Sigmoid colon (tissue), 7 donors: ENCODE results near the gene CLSTN2. TPM values are rescaled to one million over a fixed set of nuclear protein-coding genes. Genes with fewer than 3 reads are reported as not detected.

Source experiments
- DNase-seq: peaks from one replicate; pipeline ENCODE4 v3.0.0-alpha.2; 2019
- H3K27ac ChIP-seq, 4 donors: fragments of 200-600 bp; sonication (generic); one replicate each; pipeline ENCODE4 v1.5.1; 2016 to 2019; ENCODE audit warnings: mild to moderate bottlenecking in 1 of 4
- H3K27me3 ChIP-seq, 3 donors: fragments of 200-600 bp; sonication (generic); one replicate each; pipeline ENCODE4 v1.5.1; 2019; ENCODE audit warnings: mild to moderate bottlenecking in 1 of 3
- H3K36me3 ChIP-seq, 4 donors: fragments of 200-600 bp; sonication (generic); one replicate each; pipeline ENCODE4 v1.5.1; 2016 to 2019
- H3K4me1 ChIP-seq, 4 donors: fragments of 200-600 bp; sonication (generic); one replicate each; pipeline ENCODE4 v1.5.1; 2017 to 2019
- H3K4me3 ChIP-seq, 4 donors: fragments of 200-600 bp; sonication (generic); one replicate each; pipeline ENCODE4 v1.5.1; 2017 to 2019; ENCODE audit warnings: mild to moderate bottlenecking in 2 of 4, moderate library complexity in 1 of 4
- H3K9me3 ChIP-seq, 4 donors: fragments of 200-600 bp in 3 of 4; sonication (generic) in 3 of 4; one replicate each; pipeline versions ENCODE4 v1.5.1 to v1.6.1; 2013 to 2019
- CTCF ChIP-seq, 4 experiments: fragments of 450-650 bp in 3 of 4; fragments of 200-600 bp in 1 of 4; IDR thresholded peaks; one replicate each; pipeline ENCODE4 v1.5.1; 2016 to 2019; ENCODE audit warnings: antibody characterized with exemption in 4 of 4, mild to moderate bottlenecking in 3 of 4, moderate library complexity in 2 of 4
- EP300 ChIP-seq, 4 donors: sonication (generic); formaldehyde crosslinking; IDR thresholded peaks; one replicate each; pipeline ENCODE4 v1.6.1; 2017; ENCODE audit warnings: antibody characterized with exemption in 4 of 4
- POLR2A ChIP-seq, 2 donors: fragments of 450-650 bp; IDR thresholded peaks; one replicate each; pipeline ENCODE4 v1.6.1; 2016; ENCODE audit warnings: antibody characterized with exemption in 2 of 2, mild to moderate bottlenecking in 2 of 2, moderate library complexity in 2 of 2
- POLR2AphosphoS5 ChIP-seq, 4 donors: sonication (generic); formaldehyde crosslinking; IDR thresholded peaks; one replicate each; pipeline ENCODE4 v1.6.1; 2017; ENCODE audit warnings: antibody characterized with exemption in 4 of 4
- WGBS, 2 donors: extraction: QIAGEN DNeasy Blood & Tissue Kit; methylation state at CpG; one replicate each; pipeline ENCODE4 v1.1.7; 2013; 5-methylcytosine and 5-hydroxymethylcytosine counted together
- intact Hi-C: fragments of 100-400 bp; cut with DNase I; formaldehyde crosslinking; loops from one replicate; pipeline ENCODE4 v1.15.1; 2023
- polyA plus RNA-seq, 3 donors: library from polyadenylated mRNA; stranded (reverse); fragments of 200-250 nt; gene quantifications; one replicate each; pipeline ENCODE4 v1.2.3, GENCODE V29; 2013
- total RNA-seq, 4 donors: library from RNA; depleted of rRNA; stranded (reverse); fragments of >200 nt; gene quantifications; one replicate each; pipeline ENCODE4 v1.1.0, GENCODE V29; 2016
- donor health status: healthy with polysubstance abuse.
- donor health status: Bipolar disorder and iron deficiency.
- donor health status: healthy.

Gene CLSTN2
- total and polyA plus RNA-seq, 7 donors, result 0.23 to 8.3 (median 2.7) TPM

- whole genome bisulfite sequencing, 2 donors, result 94% methylated on average over 1 of the region's 1 CpG
- Histone ChIP-seq H3K27me3 (no peaks in the 10 kb centered on the region), H3K4me1 (peaks cover 0 to 16% (median 10%) of the 10 kb centered on the region in 4 donors), H3K27ac (no peak overlapping the region), H3K36me3 (no peaks in the 10 kb centered on the region), H3K9me3 (no peaks in the 10 kb centered on the region), H3K4me3 (no peak overlapping the region)
- intact Hi-C loops, result no loop called here
- no peak for DNase-seq
- TF ChIP-seq EP300 (IDR thresholded peaks at IDR 0.05) (no peak), CTCF (IDR thresholded peaks at IDR 0.05) (no peak), POLR2A (IDR thresholded peaks at IDR 0.05) (no peak), POLR2AphosphoS5 (IDR thresholded peaks at IDR 0.05) (no peak)
Measured at GRCh38 chr3:140050396-140050795, 115.4 kb downstream of the CLSTN2 start.

GRCh38 chr3:140051019-140051957 lies 116.3 kb downstream of the CLSTN2 start:
- Histone ChIP-seq H3K9me3 (no peaks in the 10 kb centered on the region), H3K4me1 (peaks cover 0 to 16% (median 10%) of the 10 kb centered on the region in 4 donors), H3K27me3 (no peaks in the 10 kb centered on the region), H3K27ac (no peak overlapping the region), H3K36me3 (no peaks in the 10 kb centered on the region), H3K4me3 (no peak overlapping the region)
- TF ChIP-seq POLR2A (IDR thresholded peaks at IDR 0.05), result no peak
- no peak for TF ChIP-seq POLR2AphosphoS5 (IDR thresholded peaks at IDR 0.05)
- no peak for TF ChIP-seq EP300 (IDR thresholded peaks at IDR 0.05)
- no peak for TF ChIP-seq CTCF (IDR thresholded peaks at IDR 0.05)
- DNase-seq, result no peak
- intact Hi-C loops, result no loop called here
- 41 to 48% methylated on average over 12 of the region's 12 CpGs for WGBS, 2 donors

GRCh38 chr3:140052771-140053702 lies 118.1 kb downstream of the CLSTN2 start:
- TF ChIP-seq EP300 (IDR thresholded peaks at IDR 0.05) (no peak), POLR2A (IDR thresholded peaks at IDR 0.05) (no peak), CTCF (IDR thresholded peaks at IDR 0.05) (no peak), POLR2AphosphoS5 (IDR thresholded peaks at IDR 0.05) (no peak)
- Histone ChIP-seq H3K27ac (no peak overlapping the region), H3K27me3 (no peaks in the 10 kb centered on the region), H3K9me3 (no peaks in the 10 kb centered on the region), H3K4me3 (no peak overlapping the region), H3K4me1 (peaks cover 0 to 16% (median 10%) of the 10 kb centered on the region in 4 donors), H3K36me3 (no peaks in the 10 kb centered on the region)
- intact Hi-C loops, result no loop called here
- no peak for DNase-seq
- WGBS, 2 donors, result 14 to 38% methylated on average over 11 of the region's 11 CpGs

GRCh38 chr3:140053794-140054193 lies 118.8 kb downstream of the CLSTN2 start:
- DNase-seq, result no peak
- Histone ChIP-seq H3K27ac (no peak overlapping the region), H3K4me3 (no peak overlapping the region), H3K4me1 (peaks cover 0 to 16% (median 10%) of the 10 kb centered on the region in 4 donors), H3K27me3 (no peaks in the 10 kb centered on the region), H3K9me3 (no peaks in the 10 kb centered on the region), H3K36me3 (no peaks in the 10 kb centered on the region)
- WGBS, 2 donors, result 85 to 86% methylated on average over 3 of the region's 3 CpGs
- intact Hi-C loops, result no loop called here
- TF ChIP-seq POLR2A (IDR thresholded peaks at IDR 0.05) (no peak), EP300 (IDR thresholded peaks at IDR 0.05) (no peak), POLR2AphosphoS5 (IDR thresholded peaks at IDR 0.05) (no peak), CTCF (IDR thresholded peaks at IDR 0.05) (no peak)
